EL (cell line): ENCODE data around the gene TBC1D1.

Experiments
- DNase-seq: peaks from one replicate; pipeline ENCODE4 v3.0.0-alpha.2; 2016

Gene TBC1D1

DNA sequence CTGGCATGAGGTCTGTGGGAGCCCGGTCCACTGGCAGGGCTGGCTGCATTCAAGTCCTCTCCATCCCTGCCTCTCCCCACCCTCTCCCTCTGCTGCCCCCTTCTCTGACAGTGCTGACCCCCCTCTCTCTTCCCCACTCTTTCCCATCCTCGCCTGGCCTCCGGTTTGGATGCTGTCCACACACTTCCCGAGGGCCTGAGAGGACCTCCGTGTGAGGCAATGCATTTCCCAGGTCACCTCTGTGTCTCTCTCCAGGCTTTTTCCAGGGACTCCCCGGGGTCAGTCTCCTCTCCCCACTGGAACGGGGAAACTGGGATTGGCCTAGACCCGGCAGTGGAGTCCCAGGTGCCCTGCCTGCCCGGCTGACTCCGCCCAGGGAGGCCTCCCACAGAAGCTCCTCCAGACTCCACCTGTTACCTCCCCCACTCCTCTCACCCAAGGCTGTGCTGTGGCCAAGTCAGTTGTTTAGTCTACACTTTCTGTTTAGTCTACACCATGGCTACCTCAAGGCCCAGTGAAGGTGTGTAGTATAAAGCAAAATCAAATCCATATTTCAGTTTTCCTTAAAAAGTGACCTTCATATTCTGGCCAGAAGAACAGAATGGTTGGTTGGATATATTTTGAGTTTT, 216.1 kb downstream of the TBC1D1 start:
- no peak for DNase-seq

DNA sequence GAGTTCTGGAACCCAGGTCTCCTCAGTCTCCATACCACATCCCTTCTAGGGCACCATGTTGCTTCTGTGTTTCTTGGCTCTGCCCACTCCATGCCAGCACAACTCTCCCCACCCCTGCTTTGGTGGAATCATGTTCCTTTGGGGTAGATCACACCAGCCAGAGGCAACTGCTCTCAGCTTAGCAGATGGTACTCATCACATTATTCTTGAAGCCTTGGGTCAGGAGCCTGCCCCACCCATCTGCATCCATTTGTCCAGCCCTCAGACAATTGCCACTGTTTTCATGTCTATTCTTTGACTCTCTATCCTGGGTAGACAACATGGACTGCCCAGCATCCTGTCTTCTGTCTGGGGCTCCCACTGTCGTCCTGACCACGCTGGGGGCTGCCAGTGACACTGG, 216.9 kb downstream of the TBC1D1 start:
- DNase-seq, result no peak

DNA sequence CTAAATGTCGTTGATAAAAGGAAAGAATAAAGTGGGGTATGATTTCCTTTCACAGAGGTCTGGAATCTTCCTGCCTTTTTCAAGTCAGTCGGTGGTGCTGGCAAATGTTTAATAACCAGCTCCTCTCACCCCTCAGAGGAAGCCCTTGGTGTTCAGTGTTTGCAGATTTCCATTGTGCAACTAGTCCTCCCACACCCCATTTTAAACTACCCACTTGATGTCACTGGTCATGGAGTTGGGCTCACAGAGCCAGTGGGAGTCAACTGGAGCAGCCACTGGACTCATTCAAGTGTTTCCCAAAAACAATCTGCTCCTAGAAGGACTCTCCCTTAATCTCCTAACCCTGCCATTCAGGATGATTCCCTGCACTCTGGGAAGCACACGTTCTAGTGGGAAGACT, 218.5 kb downstream of the TBC1D1 start:
- DNase-seq, result no peak

DNA sequence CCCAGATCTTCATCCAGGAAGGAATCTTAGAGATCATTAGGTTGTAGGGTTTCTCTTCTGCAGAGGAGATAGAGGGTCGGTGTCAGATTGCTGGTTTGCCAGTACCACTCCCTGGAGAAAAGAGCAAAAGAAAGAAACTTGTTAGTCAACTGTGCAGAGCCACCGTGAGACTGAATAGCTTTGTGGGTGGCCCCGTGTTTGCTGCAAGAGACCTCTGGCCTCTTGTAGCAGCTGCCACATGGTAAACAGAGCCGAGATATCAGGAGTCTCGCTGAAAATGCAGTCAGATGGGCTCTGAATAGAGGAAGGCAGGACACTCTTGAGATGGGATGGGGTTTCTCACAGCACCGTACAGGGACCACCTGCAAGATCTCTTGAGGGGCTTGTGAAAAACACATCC, 219.0 kb downstream of the TBC1D1 start:
- no peak for DNase-seq

DNA sequence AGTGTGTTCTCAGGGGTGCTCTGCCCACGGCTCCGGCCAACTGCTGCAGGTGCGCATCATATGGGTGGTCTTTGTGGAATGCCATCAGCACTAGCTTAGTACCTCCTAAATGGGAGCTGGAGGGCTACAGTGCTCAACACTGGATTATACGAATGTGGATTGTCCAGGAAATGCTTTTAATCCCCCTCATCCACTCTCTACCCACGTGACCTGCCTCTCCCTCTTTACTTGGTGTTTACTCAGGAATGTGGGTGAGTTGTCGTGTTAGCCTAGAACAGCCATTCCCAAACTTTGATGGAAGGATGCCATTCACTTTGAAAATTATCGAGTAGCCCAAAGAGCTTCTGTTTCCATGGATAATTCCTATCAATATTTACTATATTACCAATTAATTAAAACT, 220.1 kb downstream of the TBC1D1 start:
- peak; percentile 20 for DNase-seq

DNA sequence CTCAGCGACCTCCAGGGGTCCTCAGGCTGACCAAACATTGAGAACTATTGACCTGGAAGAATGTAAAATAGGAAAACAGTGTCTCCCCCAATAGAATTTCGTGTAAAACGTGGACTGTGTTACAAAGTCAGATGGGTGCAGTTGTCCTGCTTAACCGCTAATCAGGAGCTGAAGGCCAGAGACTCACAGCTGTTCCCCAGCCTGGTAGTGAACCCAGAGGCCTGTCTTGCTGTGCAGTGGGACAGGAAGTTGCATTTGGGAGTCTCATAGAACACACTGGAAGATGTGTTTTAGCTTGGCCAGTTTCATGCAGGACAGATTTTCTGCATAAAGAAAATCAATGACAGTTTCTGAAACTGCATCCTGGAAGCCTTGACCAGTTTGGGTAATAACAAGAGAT, 220.8 kb downstream of the TBC1D1 start:
- no peak for DNase-seq

DNA sequence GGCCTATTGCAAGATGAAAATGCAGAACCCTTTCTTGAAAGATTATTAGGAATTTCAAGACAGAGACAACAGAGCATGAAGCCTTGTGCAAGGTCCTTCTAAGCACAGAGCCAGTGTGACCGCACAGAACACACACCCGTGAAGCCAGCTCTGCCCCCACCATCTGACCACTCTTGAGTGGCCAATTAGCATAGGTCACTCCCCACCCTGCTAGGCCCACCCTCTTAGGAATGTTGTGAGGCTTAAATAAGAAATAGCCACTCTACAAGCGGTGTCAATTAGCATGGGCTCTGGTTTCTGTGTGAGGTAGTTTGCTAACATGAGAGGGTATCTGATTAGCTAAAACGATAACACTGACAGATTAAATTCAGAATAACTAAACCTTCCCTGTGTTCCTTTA, 222.2 kb downstream of the TBC1D1 start:
- DNase-seq, result no peak

DNA sequence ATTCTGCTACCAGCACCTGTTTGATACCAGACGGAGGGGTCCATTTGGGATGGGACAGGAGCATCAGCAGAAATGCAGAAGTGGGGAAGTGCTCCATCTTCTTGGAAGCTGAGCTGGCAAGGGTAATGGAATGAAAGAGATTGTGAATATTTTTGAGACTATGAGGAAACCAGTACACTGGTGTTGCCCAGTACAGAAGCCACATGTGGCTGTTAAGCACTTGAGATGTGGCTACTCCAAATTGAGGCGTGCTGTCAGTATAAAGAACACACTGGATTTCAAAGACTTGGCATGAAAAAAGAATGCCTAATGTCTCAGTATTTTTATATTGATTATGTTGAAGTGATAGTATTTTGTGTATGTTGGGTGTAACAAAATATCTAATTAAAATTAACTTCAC, 222.7 kb downstream of the TBC1D1 start:
- no peak for DNase-seq

DNA sequence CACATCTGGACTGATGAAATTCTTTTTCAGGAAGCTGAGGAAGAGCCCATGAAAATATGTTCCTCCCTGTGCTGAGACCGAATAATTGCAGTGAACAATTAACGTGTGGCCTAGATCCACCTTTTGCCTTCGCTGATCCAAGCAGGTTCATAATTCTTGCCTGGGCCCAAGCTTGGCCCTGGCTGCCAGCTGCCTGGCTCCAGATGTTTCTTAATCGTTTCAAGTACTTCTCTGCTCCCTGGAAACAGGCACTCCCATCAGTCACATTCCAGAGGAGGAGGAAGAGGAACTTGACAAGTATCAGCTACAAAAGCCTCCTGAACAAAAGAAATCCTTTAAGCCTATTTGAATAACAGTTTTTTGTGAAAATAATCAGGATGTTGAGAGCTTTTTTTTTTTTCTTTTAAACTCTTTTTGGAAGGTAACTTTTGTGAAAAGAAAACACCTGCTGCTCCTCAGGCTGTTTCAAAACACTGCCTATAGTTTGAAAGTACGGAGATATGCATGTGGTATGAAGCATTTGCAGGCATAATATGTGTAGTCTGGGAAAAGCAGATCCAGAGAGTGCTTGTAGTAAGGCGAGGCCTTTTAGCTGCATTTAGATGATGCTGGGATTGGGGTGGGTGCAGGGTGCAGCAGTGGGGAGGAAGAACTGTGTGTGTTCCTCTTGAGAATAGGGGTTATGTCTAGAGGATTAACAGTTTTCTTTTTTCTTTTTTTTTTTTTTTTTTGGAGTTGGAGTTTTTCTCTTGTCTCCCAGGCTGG, 223.7 kb downstream of the TBC1D1 start:
- no peak for DNase-seq

DNA sequence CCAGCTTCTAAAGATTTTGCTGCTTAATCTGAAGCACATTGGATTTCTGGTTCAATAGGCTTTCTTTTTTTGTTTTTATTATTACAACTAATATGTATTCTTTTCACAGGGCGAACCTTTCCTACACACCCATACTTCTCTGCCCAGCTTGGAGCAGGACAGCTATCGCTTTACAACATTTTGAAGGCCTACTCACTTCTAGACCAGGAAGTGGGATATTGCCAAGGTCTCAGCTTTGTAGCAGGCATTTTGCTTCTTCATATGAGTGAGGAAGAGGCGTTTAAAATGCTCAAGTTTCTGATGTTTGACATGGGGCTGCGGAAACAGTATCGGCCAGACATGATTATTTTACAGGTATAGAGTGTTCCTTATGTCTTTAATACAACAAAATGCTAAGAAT, 224.7 kb downstream of the TBC1D1 start:
- DNase-seq, result no peak

DNA sequence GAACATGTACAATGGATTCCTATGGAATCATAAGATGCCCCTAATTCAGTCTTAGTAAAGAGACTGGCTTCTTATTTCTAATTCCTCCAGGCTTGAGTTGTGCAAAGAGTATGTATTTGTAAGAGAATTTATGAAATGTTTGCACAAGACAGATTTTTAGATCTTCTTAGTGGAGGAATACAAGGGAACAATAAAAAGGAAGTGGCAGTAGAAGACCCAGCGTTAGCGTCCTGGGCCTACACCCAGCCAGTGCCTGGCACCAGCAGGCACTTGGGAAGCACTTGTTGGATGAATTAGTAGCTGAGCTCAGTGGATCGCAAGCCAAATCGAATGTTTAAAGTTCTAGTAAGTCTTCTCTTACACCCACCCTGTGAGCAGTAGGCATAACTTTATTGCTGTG, 226.7 kb downstream of the TBC1D1 start:
- DNase-seq, result no peak

DNA sequence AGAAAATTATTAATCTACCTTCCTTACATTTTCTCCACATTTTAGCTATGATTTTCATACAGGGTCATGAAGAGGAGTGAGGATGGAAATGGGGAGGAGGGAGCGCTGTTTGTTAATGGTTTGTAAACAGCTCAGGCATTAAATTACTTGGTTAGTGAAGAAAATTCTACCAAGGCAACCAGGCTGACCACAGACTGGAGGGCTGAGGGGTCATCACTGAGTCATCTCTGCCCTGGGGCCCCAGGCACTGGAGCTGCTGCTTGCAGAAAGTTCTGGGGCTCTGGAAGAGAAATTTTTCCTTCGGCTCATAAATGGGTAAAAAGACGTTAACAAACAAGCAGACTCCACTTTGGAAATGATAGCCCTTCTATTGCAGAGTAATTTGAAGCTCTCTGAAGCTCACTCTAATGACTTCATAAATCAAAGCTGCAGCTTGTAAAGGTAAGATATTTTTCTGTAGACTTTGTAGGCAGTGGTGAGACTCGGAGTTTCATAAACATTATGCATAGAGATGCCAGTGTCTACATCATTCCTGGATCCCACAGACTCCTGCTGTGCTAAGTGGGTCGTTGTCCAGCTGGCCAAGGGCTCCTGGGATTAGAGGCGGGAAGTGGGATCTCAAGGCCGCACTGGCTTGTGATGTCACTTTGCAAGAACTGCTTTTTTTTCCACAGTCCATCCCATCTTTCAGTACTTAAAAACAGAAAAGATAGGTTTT, 228.9 kb downstream of the TBC1D1 start:
- DNase-seq, result peak; percentile 91

DNA sequence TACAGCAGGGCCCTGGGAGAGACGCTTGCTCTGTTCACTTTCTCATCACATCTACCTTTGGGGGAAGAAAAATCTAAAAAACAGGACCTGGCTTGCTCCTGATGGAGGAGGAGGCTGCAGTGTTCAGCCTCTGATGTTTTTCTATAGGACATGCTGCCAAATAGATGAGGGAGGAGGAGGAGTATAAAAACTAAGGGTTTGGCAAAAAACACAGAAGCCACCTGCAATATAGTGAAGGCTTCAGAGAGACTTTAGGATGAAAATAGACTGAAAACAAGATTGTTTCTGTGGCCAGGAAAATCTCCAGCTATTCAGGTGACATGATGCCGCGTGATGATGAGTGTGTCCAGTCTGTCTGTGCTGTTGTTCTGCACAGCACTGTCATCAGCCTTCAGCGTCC, 229.9 kb downstream of the TBC1D1 start:
- DNase-seq, result no peak

DNA sequence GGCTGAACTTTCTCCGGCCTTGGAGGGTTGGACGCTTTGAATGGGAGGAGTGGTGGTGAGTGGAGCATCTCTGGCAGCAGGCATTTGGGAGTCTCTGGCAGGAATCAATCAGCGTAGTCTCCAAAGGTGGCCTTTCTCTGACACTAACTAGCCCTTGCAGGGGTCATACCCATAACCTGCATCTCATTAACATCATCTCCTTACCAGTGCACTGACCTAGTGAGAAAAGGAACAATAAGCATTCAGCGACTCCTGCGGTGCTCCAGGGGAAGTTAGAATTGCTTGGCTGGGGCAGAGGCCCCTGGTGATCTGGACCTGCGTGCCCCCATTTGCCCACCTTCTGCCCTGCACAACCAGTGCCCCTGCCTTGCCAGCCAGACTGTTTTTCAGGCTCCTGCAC, 231.2 kb downstream of the TBC1D1 start:
- no peak for DNase-seq

DNA sequence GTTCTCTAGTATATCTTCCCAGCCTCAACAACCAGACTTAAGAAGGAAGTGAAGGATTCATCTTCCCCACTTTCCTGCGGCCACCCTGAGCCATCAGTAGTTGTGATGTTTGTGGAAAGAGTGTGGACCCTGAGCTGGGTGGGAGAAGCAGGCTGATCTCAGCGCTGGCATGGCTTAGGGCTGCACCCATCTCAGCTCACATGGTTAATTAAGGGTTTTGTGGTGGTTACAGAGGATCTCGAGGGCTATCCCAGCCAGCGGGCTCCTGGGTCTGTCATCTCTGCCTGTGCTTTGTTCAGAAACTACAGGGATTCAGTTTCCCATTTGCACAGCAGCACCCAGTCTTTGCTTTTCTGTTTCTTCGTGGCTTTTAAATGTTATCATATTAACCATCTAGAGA, 232.7 kb downstream of the TBC1D1 start:
- no peak for DNase-seq

DNA sequence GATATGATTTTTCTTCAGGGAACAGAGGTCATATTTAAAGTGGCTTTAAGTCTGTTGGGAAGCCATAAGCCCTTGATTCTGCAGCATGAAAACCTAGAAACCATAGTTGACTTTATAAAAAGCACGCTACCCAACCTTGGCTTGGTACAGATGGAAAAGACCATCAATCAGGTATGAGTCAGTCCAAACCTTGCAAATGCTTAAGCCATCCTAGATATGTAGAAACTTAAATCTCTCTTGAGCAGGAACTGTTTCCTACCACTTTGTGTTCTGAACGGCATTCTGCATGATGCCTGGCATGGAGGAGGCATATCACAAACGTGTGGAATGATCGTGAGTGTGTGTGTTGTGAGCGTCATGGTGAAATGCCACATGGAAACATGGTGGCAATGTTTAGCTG, 234.1 kb downstream of the TBC1D1 start:
- DNase-seq, result no peak

DNA sequence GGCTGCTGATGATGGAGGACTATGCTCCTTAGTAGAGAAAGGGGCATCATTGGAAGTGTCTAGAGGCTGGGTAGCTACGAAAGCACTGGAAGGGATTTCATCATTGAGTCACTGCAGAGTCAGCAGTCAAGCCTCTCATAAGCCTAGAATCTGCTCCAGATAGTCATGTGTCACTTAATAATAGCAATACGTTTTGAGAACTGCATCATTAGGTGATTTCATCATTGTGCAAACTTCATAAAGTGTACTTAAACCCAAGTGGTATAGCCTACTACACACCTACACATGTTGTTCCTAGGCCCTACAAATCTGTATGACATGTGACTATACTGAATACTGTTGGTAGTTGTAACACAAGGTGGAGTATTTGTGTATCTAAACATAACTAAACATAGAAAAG, 234.9 kb downstream of the TBC1D1 start:
- DNase-seq, result no peak

DNA sequence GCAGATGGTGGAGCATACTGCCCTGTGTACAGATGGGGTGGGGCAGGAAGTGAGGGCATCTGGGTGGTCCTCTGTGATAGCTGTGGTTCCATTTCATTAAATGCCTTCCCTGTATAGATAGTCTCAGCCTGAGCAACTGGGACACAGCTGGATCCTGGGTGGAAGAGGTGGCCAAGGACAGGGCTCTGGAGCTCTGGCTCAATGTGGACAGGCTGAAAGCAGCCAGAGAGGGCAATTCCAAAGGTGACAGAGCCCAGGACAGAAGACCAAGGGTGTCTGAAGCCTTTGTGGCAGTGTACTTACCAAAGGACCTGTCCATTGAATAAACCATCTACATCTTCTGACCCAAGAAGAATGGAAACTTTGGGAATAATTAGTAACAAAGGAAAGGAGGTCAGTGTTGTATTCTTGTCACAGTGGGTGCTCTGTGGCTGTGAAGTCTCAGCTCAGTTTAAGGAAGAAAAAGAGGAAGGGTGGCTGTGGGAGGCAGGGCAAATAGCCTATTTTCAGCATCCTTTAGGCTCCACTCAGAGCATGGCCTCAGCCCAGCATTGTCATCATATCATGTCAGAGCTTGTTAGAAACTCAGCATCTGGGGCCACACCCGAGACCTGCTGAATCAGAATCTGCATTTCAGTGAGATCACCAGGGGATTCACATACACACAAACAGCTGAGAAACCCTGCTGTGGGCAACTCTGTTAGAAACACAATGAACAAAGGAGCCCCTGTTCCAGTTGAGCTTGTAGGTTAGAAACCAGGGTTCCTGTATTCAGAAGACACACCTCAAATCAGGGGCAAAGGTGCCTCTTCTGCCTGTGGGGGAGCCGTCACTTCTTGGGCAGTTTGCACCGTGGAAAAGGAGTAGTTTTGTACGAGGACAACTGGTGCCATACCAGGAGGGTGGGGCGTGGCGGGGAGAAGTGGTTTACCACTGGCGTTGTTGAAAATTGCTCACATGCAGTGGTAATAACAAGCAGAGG, 237.9 kb downstream of the TBC1D1 start:
- peak; percentile 28 for DNase-seq

DNA sequence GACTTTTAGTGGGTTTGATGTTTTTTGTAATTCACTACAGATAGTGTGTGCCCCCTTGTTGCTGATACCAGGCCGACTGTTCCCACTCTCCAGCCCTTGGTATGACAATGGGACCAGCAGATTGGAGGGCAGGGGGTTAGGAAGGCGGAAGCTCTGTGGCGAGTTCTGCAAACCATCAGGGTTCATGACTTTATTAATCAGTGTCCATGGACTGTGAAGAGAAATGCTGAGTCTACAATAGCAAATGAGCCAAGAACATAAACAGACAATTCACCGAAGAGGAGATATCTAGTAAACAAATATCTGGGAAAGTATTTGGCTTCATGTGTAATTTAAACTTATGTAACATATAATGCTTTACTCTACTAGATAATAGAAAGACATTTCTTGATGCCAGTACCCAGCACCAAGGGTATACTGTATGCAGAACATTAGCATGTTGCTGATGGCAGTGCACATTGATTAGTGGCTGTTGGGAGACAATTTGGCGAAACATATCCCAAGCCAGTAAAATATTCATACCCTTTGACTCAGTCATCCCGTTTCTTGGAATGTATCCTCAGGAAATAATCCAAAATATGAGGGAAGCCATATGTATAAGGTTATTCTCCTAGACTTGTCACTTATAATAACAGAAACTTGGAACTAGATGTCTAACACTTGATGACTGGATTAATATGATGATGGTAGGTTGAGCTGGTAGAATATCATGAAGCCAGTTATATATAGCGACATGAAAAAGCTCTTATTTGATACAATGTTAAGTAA, 238.8 kb downstream of the TBC1D1 start:
- no peak for DNase-seq

DNA sequence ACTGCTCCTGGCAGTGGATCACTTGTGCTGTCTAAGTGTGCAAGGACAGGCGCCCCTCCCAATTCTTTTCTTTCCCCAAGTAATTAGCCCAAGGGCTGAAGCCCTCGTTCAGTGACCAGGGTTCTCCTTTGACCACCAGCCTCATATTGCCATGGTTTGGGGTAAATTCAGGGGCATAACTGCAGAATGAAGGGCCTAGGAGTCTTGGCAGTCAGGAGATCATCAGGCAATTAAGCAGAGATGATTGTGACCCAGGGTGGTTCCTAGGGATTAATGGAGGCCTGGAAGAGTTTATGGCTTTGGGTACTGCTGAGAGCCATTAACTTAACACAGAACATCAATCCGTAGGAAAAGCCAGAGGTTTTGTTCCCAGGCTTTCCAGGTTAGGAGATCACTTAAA, 240.0 kb downstream of the TBC1D1 start:
- no peak for DNase-seq

DNA sequence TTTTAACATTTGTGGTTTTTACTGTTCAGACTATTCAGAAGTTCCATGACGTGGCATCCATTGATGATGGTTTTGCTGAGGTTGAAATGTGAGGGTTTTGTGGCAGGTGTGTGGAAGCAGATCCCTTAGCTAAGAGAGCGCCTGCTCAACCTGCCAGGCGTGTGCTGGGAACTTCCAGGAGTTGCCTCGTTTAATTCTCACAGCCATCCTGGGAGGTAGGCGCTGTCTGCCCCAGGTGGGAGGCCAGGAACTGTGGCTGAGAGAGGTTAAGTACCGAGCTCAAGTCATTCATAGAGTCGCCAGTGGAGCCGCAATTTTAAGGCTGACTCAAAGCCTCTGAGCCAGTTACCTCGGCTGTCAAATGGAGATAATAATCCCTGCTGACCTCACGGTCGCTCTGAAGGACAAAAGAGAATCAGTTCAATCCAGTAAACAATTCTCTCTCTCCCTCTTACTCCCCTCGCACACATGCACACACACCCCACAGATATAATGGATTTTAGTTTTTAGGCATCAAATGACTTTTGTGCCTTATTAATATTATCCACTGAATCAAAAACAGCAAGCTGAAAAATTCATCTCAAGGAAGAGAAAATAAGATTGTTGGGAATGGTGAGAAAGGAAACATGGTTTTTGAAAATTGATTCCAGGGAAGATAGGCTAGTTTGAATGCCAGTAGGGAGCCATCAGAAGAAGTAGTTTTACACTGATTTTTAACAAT, 240.6 kb downstream of the TBC1D1 start:
- no peak for DNase-seq
